SH-SY5Y (cell line): Measurements from ENCODE around the gene DLD.

Experiments used
- GATA2 ChIP-seq: IDR thresholded peaks from 2 replicates; pipeline ENCODE4 v1.6.1; 2011; ENCODE audit warnings: mild to moderate bottlenecking, low read depth, low read length
- GATA3 ChIP-seq: IDR thresholded peaks from 2 replicates; pipeline ENCODE4 v1.6.1; 2011; ENCODE audit warnings: low read depth, mild to moderate bottlenecking, low read length, moderate library complexity

DLD gene

GRCh38 chr7:107943018-107943417 is 52.0 kb downstream of the DLD start:
- TF ChIP-seq GATA3: no peak
- TF ChIP-seq GATA2: no peak

- TF ChIP-seq GATA3 (no peak), GATA2 (no peak)
Observed at GRCh38 chr7:107944411-107945169, 53.6 kb downstream of the DLD start.

GRCh38 chr7:107945332-107945731 is 54.3 kb downstream of the DLD start:
- TF ChIP-seq GATA3 (no peak), GATA2 (no peak)

- no peak for TF ChIP-seq GATA3
Observed at GRCh38 chr7:107946451-107946850, 55.5 kb downstream of the DLD start.

GRCh38 chr7:107946881-107947280 is 55.9 kb downstream of the DLD start:
- TF ChIP-seq GATA2: no peak
- no peak for TF ChIP-seq GATA3

GRCh38 chr7:107948645-107949442 is 57.9 kb downstream of the DLD start:
- TF ChIP-seq GATA3: no peak
- no peak for TF ChIP-seq GATA2

- TF ChIP-seq GATA2 (no peak), GATA3 (no peak)
Observed at GRCh38 chr7:107949443-107949935, 58.5 kb downstream of the DLD start.

- TF ChIP-seq GATA2: no peak
- TF ChIP-seq GATA3: no peak
Observed at GRCh38 chr7:107951172-107951787, 60.3 kb downstream of the DLD start.

- TF ChIP-seq GATA3 (no peak), GATA2 (no peak)
Observed at GRCh38 chr7:107951896-107952295, 60.9 kb downstream of the DLD start.

GRCh38 chr7:107953265-107953923 is 62.4 kb downstream of the DLD start:
- no peak for TF ChIP-seq GATA2
- no peak for TF ChIP-seq GATA3

- TF ChIP-seq GATA3 (no peak), GATA2 (no peak)
Observed at GRCh38 chr7:107953924-107954303, 62.9 kb downstream of the DLD start.

GRCh38 chr7:107955394-107955793 is 64.4 kb downstream of the DLD start:
- TF ChIP-seq GATA2 (no peak), GATA3 (no peak)

- TF ChIP-seq GATA3: no peak
- no peak for TF ChIP-seq GATA2
Observed at GRCh38 chr7:107957436-107957835, 66.5 kb downstream of the DLD start.

- no peak for TF ChIP-seq GATA3
- no peak for TF ChIP-seq GATA2
Observed at GRCh38 chr7:107958764-107959526, 68.0 kb downstream of the DLD start.
